ENCODE measurements around the gene GALNT18.
"Not testable (repeated sequence)": the region's sequence is repeated elsewhere in the genome, so short reads cannot be mapped to it uniquely, and the experiment has no call there.

GALNT18 gene

DNA sequence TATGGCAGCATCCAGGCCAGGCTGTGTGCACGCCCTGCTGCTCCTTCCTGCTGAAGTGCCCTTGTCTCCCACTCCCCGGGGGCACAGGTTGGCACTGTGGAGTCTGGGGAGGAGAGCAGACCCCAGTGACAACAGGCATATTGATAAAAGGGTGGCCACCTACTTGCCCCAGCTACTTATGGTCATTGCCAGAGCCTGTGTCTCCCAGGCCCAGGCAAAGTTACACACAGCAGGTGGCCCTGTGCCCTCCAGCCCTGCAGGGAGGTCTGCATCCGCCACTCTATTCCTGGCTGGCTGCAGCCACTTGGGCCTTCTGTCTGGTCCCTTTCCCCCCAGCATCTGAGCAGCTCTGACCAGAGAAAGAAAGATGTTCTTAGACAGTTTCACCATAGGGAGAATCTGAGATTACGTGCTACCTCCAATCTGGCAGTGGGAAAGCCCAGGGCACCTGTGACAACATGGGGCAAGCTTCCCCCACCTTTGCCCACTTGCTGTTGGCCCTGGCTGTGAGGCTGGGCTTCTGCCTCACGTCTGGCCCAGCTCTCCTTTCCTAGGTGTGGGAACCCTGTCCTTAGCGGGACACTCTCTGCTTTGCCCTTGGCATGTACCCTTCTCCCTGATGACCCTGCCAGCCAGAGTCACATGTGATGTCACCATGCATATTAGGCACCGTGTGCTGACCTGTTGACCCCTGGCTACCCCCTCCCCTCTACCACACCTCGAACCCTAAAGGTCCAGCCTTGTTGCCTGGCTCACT, 243.4 kb downstream of the GALNT18 start:
- DNase-seq = no peak

DNA sequence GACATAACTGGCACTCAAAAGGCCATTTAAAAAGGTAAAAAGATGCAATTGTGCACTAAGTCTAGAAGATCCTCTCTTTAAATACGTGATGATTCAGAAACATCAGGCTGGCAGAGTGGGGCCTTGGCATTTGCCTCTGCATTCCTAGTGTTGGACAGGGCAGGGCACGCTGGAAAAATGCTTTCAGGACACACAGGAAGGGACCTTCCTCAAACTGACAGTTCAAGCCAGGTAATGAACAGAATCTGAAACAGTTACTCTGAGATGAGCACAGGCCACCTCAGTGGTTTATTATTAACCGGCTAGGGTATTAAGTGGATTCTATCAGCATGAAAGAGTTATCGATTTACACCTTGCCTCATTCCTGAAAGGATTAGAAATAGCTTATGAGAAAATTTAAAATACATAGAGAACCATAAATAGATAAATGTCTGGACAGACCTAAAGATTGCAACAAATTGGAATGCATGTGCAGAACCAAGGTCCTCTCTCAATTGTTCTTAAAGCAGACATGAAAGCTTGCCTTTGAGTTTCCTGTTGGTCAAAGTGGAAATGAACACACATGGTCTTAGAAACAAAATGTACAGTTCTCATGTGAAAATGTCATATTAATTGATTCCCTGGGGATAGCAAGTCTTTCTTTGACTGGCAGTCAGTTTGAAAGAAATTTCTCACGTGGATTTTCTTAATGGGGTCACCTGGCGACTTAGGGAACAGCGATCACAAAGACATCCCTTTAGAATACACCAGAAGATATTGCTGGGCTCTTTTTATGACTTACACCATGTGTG, 247.3 kb downstream of the GALNT18 start:
- no peak for DNase-seq

DNA sequence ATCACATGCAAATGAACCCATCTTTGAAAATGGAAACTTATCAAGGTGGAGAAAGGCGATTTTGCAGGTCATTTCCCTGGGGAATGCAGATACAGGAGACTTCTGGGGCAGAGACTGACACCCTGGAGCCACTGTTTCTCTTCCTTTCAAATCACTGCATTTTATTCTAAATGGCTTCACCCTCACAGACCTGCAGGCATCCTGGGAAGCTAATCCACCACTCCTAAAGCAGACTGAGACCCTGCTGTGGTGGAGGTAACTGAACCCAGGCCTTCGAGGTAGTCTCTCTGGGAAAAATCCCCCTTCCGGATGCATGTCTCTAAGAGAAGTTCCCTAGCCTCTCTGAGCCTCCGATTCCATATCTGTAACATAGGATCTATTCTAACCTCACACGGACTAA, 247.9 kb downstream of the GALNT18 start:
- no peak for DNase-seq

DNA sequence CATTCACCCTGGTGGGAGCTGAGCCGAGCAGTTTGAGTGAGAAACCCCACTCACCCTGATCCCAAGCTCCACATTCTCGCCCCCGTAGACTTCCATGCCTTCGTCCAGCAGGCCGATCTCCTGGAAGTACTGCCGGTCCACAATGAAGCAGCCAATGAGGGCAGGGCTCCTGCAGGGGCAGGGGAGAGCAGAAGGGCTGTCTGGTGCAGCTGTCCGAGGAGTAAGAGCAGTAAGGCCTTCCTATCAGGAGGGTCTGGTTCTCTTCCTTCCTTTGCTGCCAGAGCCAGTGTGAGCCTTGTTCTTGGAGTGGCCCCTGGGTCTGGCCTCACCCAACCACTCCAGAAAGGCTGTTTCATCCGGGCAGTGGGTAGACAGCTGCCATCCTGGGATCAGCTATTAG, 249.3 kb downstream of the GALNT18 start:
- DNase-seq = no peak

DNA sequence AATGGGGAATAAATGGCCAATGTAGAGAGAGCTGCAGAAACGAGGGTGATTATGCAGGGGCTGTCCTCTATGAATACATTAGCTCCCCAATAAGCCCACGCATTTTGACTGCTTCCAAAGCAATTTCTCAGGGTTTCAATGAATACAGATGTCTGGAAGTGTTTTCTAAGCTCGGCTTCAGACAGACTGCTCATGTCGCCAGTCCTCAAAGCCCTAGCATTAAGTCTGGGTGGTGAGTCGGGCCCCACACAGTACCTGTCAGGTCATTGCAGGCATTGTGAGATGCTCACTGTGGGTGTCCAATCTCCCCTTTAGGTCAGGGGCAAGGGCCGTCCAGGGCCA, 250.9 kb downstream of the GALNT18 start:
- no peak for DNase-seq

DNA sequence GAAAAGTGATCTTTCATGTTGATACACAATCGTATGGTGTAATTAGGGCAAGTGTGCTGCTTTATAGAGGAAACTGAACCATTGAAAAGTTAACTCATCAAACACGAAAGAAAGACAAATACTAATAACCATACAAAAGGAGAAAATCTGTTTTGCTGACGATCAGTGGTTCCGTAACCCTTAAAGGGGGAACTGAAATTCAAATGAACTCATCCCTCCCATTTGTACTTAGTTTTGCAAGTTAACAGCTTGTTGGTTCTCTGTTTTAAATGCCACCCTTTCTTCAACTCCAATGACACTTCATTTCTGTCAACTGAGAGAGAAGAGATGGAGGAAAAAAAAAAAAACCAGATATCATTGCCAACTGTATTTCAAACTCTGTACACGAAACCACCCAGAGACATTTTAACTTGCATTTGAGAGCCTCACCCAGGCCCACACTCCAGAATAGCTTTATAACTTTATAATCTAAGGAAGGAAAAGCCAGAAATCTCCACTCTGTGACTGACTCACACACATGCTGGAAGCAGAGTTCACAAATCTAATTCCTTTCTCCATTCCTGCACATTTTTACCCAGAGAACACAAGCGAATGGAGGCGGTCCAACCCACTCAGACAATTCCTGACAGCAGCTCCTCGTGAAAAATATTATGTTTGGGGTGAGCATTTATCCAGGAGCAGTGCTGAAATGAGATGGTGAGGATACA, 251.4 kb downstream of the GALNT18 start:
- no peak for DNase-seq

DNA sequence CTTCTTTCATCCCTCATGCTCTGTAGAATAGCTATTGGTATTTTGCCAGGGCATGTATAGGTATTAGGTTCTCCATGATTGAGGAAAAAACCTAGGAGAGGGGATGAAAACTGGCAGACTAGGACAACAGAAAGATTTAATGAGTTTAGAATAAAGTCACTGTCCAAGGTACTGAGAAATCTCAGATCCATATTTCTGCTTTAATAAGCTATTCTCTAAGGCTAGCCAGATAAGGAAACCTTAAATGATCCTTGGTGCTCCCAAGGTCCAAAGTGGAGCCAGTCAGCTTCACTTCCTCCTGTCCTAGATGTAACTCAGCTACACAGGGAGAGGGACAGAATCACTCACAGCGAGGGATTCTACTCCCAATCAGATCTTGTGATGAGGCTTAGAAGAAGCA, 255.0 kb downstream of the GALNT18 start:
- DNase-seq = no peak

DNA sequence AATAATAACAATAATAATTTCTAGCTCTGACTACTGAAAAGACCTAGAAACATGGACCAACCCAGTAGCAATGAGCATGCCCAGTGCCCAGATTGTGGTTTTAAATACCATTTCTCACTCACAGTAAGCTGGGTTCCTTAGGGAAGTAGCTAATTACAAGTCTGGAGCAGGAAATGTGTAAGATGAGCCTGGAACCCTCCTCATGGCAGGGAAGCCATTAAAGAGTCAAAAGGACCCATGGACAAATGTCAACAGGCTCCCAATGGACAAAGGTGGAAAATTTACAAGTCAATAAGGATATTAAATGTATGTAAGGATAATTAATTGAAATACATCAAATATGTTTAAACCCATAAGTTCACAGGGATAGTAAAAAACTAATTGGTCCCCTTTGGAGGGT, 258.1 kb downstream of the GALNT18 start:
- DNase-seq = no peak

DNA sequence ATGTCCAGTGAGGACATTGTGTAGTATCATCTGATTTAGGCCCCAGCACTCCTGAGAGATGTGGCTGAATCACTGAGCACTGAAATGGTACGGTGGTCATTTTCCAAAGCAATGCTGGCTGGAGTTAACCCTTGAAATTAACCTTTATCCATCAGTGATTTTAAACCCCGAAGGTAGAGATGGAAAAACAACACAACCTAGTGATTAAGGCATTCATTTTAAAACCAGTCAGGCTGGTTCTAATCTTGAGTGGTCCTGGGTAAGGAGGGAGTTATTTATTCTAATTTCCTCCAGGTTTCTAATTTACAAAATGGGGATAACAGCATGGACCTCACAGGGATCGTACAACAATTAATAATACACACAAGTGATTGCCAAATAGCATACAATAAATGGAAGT, 262.2 kb downstream of the GALNT18 start:
- DNase-seq = no peak

DNA sequence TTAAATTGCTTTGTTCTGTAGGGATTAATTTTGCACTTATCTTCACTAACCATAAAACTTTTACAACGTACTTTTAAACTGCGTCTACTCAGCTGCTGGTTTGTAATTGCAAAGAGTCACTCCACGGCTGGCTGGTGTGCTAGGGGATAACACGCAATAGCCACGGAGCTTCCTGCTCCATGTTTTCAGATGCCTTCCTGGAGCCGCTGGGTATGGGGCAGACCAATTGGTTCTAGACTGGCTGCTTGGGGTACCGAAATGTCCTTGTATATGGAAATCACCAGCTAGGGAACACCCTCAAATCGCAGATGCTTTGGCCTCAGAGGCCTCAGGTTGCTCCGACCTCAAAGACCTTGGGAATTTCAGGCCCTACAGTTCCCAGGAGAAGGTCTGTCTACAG, 265.0 kb downstream of the GALNT18 start:
- DNase-seq = no peak

DNA sequence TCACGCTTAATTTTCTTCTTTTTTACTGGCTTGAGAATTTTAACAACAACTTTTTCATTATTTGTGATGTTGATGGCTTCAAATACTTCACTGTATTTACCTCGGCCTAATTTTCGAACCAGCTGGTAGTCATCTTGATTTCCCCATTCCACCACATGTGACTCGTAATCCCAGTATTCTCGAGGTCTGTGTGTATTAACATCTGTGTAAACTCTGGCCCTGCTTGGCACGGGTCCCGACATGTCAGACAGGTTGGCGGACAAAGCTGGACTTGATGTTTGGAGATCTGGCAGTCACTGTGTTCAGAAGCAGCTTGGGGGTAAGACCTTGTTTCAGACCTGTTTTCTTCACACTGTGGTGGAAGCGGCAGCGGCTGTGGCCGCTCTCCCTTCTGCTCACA, 268.9 kb downstream of the GALNT18 start, which contains the start of gene CSNK2A3:
Gene CSNK2A3, minus strand, starts transcription at position 373 of the 400 bp plus-strand sequence. Its CDS starts 131 bp downstream, at position 242.
- DNase-seq = not testable (repeated sequence)

DNA sequence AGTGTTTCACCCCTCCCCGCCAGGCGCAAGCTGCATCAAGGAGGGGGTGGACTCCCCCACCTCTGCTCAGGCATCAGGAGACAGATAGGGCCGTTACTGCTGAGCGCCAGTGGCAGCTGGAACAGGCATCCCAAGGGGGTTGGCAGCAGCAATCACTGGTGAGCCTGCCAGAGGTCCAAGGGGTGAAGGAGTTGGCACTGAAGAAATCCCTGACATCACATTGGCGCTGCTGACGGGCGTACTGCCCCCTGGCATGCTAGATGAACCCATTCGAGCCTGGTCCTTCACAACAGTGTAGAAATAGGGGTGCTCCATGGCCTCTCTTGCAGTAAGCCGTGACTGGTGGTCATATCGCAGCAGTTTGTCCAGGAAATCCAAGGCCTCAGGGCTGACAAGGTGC, 270.0 kb downstream of the GALNT18 start:
- not testable (repeated sequence) for DNase-seq

DNA sequence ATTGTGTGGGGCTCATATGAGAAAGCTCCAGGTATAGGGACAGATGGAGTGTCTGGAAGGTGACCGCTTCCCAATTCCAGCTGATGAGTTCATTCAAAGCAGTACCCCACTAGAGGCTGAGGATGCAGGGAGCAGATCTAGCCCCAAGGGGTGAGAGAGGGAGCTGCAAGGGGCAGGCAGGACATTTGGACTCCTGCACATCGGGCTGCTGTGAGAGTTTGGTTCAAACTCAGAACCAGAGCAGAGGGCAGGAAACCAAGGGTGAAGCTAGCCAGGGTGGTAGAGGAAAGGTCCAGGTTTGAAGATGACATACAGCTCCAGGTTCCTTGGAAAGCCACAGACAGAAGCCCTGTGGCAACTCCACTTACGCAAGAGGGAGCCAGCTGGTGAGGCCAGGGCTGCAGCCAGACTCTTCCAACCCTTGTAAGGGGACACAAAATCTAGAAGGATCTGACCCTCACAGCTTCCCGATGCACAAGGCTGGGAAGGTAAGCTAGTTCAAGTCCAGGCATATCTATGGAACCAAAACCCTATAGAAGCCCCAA, 270.7 kb downstream of the GALNT18 start:
- DNase-seq = no peak

DNA sequence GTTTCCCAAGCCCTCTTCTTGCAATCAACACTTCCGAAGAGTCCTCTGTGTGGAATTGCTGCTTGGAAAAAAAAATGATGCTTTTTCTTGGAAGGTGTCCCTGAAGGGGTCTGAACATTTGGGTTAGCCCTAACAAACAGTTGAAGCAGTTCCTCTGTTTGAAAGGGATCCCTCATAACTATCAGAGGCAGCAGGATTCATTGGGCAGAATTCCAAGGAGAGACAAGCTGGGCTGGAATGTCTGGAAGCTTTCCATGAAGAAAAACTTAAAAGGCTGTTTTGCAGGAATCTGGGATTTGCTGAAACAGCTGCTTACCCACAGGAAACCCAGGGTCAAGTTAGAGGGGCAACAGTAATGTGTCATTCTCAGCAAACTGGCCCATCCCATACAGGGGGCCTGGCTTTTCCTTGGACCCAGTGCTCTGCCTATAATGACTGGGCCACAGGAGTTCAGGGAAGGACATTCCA, 271.9 kb downstream of the GALNT18 start:
- DNase-seq = no peak

DNA sequence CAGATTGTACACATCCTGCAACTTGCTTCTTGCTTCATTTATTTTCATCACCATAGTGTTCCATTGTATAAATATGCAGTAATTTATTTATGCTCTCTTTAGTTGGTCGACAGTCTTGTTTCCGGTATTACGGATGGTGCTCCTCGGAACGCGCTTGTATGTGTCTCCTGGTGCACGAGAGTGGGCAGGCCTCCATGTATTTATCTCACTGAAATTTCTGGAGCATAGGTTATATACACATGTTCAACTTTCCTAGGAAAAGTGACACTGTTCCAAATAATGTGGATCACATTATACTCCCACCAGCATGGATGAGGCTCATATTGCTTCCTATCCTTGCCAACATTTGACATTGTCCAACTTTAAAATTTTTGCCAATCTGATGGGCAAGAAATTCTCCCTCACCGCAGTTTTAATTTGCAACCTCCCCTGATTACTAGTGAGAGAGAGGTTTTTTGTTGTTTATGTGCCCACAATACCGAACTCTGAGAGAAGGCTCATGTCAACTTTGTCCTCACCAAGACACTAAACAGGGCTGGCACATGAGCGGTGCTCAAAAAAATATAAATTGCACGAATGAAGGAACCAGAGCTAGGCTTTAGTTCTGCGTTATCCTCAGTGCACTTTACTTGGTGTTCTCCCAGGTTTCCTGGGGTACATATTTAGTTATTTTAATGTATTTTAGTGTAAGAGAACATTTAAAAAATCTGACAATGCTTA, 272.5 kb downstream of the GALNT18 start:
- DNase-seq = no peak

DNA sequence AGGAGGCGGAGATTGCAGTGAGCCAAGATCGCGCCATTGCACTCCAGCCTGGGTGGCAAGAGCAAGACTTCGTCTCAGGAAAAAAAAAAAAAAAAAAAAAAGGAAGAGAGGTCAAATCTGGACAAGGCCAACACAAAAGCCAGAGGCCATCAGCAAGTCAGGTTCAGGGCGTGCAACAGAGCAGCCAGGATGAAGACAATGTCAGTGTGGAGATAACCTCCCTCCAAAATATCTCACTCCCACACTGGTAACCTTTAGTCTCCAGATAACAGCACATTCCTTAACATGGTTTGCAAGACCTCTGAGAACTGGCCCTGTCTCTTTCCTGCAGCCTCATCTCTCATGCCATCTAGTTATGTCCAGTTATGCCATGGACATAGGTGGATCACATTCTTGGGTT, 273.5 kb downstream of the GALNT18 start:
- no peak for DNase-seq

DNA sequence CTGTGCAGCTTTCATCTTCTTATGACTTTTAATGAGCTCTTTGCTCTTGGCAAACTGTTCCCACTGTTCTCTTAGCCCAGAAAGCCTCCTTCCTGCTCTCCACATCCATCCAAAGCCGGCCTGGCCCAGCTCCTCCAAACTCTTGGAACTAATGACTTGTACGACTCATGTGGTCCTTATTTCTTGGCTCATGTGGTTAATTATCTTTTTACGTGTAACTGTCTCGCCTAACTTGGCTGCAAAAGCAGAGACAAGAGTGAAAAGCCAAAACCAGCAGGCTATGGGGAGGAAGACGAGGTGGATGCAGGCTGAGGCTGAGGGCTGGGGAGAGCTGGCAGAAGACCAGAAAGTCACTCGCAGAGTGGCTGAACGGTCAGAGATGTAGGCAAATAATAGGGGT, 274.2 kb downstream of the GALNT18 start:
- DNase-seq = no peak

DNA sequence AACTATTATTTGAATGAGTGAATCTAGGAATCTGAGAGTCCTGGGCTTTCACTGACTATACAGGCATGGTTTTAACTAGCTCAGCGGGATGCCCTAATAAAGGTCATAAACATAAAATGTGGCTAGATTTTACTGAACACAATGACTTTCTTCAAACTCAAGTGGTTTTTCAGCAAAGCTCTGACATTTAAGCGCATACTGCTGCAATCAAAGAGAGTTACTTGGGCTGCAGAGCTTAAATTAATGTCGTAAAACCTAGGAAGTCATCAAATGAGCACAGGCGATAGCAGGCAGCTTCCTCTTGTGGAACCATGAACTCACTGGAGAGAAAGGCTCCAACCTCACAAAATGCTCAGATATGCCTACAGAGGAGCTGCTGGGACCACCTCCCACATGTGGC, 275.5 kb downstream of the GALNT18 start:
- DNase-seq = no peak

DNA sequence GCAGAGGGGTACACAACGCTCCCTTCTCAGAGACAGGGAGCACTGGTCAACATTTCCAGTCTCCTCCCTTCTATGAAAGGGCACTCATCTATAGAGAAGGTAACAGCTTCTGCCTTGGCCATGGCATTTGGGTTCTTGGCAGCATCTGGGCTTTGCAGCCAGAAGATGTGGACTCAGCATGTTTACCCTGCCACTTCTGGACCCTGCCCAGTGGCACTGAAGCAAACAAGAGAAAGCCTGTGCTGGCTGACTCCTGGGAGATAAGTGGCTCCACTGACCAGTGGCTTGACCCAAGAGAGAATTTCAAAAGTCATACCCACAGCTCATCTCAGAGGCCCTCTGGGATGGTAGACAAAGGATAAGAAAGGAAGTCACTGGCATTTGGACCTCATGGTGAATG, 276.7 kb downstream of the GALNT18 start:
- DNase-seq = no peak

DNA sequence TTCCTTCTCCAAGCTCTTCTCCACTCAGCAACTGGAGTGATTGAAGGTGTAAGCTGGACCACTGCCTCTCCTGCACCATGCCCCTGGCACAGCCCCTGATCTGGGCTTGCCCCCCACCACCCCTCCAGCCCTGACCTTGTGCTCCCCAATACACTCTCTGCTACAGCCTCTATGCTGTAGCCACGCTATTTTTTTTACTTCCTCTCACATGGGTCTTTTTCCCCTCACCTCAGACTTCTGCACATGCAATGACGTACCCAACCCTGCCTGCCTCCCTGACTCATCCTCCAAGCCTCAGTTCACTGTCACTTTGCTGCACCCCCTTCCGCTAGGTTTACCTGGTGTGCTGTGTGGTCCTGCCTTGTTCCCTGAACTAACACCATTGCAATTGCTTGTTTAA, 277.8 kb downstream of the GALNT18 start:
- no peak for DNase-seq

DNA sequence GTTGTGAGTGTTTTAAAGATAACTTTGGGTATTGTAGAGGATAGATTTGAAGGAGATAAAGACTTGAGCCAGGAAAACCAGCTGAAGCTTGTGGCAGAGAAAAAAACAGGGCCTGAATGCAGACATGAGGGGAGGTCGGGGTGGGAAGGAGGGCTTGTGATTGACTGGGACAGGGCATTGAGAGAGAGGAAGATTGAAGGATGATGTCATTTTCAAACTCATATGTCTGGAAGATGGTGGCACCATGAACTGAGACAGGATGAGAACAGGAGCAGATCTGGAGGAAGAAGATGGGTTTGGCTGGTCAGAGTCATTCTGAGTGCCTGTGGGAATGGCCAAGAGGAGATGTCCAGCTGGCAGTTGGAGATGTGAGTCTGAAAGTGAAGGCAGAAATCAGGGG, 283.5 kb downstream of the GALNT18 start:
- DNase-seq = no peak

DNA sequence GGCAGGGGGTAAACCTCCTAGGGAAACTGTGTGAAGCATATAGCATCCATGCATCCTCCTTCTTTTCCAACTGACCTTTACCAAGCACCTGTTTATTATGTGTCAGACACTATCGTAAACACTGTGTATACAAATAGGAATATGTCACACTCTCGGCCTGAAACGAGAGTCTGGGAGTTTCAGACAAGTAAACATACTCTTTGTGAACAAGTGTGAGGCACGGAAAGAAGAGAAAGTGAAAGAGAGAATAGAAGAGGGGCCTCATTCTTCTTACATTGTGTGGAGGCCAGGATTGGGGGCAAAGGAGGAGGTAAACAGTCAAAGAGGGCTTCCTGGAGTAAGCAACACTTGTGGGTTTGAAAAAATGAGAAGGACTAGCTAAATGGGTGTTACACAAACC, 285.1 kb downstream of the GALNT18 start:
- no peak for DNase-seq

DNA sequence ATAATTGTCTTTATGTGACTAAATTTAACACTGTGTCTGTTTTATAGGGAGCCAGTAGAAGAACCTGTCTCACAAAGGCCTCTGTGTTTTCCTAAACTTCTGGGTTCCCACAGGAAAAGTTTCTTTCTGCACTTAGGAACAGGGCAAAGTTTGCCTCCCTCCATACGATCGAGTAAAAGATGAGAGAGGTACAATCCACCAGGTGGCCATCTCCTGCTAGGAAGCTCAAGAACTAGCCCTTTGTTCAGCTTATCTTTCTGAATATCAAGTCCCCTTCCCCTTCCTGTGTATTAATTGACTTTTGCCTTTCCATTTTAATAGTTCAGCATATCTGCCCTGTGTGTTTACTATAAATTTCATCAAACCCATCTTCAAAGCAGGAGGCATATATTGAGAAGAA, 286.8 kb downstream of the GALNT18 start:
- DNase-seq = no peak
